ENCODE data around the gene CYBA. TPM values are rescaled to one million over a fixed set of nuclear protein-coding genes. Genes with fewer than 3 reads are reported as not detected.

Gene CYBA
- total and polyA plus RNA-seq, 9 of the 15 experiments (the other 6 are each of a cell fraction or from before 2014, with no cell fraction given), result 0.34 to 683 (median 93.0) TPM

DNA sequence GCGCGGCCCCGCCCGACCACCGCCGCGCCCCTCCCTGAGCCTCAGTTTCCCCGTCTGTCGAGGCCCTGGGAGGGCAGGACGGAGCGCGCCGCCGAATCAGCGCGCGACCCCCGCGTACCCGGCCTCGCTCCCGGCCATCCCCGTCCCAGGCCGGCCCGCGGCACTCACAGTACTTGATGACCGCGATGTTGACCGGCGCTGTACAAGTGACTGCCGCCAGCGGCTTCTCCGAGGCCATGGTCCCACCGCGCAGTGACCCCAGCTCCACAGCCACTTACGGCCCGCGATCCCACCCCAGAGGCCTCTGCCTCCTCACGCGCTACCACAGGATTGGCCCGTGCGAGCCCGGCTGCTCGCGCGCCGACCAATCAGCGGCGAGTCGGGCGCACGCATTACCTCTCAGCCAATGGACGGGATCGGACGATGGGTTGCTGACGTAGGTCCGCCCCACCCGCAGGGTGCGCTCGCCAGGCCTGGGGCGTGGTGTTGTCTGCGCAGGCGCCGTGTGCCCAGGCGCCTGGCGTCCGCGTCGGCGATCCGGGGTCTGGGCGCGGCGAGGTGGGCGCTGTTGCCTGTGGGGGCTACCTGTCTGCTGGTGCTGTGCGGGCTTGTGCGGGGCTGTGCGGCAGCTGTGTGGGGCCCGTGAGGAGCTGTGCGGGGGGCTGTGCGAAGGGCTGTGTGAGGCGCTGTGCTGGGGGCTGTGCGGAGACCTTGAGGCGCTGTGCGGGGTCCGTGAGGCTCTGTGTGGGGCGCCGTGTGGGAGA lies 12.2 kb upstream of the CYBA start, which contains the start of gene MVD (continued):
- TF ChIP-seq ZBTB1 (CRISPR knock-in tag; IDR thresholded peaks at IDR 0.05; ENCODE audit: borderline replicate concordance, low read depth) (peak; percentile 82), MAFF (IDR thresholded peaks at IDR 0.05; ENCODE audit: low read length) (no peak), NFE2 (IDR thresholded peaks at IDR 0.05; ENCODE audit: low read depth) (no peak), U2AF1 (optimal IDR thresholded peaks at IDR 0.05; ENCODE audit: low read depth, low read length) (peak; percentile 69), MCM2 (IDR thresholded peaks at IDR 0.05; ENCODE audit: low read depth) (no peak), ZC3H11A (IDR thresholded peaks at IDR 0.05; ENCODE audit: low read depth, low read length) (no peak), ZNF57 (CRISPR knock-in tag; IDR thresholded peaks at IDR 0.05) (no peak), MBD2 (IDR thresholded peaks at IDR 0.05; ENCODE audit: borderline replicate concordance, low read depth) (peak; percentile 100), ILF3 (IDR thresholded peaks at IDR 0.05; ENCODE audit: borderline replicate concordance) (no peak), MCM3 (IDR thresholded peaks at IDR 0.05) (no peak)
- TF ChIP-seq, protein P1, sequence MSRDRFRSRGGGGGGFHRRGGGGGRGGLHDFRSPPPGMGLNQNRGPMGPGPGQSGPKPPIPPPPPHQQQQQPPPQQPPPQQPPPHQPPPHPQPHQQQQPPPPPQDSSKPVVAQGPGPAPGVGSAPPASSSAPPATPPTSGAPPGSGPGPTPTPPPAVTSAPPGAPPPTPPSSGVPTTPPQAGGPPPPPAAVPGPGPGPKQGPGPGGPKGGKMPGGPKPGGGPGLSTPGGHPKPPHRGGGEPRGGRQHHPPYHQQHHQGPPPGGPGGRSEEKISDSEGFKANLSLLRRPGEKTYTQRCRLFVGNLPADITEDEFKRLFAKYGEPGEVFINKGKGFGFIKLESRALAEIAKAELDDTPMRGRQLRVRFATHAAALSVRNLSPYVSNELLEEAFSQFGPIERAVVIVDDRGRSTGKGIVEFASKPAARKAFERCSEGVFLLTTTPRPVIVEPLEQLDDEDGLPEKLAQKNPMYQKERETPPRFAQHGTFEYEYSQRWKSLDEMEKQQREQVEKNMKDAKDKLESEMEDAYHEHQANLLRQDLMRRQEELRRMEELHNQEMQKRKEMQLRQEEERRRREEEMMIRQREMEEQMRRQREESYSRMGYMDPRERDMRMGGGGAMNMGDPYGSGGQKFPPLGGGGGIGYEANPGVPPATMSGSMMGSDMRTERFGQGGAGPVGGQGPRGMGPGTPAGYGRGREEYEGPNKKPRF (IDR thresholded peaks at IDR 0.05; ENCODE audit: low read depth, low read length), result no peak
- TF ChIP-seq, protein P2, sequence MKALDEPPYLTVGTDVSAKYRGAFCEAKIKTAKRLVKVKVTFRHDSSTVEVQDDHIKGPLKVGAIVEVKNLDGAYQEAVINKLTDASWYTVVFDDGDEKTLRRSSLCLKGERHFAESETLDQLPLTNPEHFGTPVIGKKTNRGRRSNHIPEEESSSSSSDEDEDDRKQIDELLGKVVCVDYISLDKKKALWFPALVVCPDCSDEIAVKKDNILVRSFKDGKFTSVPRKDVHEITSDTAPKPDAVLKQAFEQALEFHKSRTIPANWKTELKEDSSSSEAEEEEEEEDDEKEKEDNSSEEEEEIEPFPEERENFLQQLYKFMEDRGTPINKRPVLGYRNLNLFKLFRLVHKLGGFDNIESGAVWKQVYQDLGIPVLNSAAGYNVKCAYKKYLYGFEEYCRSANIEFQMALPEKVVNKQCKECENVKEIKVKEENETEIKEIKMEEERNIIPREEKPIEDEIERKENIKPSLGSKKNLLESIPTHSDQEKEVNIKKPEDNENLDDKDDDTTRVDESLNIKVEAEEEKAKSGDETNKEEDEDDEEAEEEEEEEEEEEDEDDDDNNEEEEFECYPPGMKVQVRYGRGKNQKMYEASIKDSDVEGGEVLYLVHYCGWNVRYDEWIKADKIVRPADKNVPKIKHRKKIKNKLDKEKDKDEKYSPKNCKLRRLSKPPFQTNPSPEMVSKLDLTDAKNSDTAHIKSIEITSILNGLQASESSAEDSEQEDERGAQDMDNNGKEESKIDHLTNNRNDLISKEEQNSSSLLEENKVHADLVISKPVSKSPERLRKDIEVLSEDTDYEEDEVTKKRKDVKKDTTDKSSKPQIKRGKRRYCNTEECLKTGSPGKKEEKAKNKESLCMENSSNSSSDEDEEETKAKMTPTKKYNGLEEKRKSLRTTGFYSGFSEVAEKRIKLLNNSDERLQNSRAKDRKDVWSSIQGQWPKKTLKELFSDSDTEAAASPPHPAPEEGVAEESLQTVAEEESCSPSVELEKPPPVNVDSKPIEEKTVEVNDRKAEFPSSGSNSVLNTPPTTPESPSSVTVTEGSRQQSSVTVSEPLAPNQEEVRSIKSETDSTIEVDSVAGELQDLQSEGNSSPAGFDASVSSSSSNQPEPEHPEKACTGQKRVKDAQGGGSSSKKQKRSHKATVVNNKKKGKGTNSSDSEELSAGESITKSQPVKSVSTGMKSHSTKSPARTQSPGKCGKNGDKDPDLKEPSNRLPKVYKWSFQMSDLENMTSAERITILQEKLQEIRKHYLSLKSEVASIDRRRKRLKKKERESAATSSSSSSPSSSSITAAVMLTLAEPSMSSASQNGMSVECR (CRISPR knock-in tag; IDR thresholded peaks at IDR 0.05), result peak; percentile 67
- TF ChIP-seq, protein P3, sequence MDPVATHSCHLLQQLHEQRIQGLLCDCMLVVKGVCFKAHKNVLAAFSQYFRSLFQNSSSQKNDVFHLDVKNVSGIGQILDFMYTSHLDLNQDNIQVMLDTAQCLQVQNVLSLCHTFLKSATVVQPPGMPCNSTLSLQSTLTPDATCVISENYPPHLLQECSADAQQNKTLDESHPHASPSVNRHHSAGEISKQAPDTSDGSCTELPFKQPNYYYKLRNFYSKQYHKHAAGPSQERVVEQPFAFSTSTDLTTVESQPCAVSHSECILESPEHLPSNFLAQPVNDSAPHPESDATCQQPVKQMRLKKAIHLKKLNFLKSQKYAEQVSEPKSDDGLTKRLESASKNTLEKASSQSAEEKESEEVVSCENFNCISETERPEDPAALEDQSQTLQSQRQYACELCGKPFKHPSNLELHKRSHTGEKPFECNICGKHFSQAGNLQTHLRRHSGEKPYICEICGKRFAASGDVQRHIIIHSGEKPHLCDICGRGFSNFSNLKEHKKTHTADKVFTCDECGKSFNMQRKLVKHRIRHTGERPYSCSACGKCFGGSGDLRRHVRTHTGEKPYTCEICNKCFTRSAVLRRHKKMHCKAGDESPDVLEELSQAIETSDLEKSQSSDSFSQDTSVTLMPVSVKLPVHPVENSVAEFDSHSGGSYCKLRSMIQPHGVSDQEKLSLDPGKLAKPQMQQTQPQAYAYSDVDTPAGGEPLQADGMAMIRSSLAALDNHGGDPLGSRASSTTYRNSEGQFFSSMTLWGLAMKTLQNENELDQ (CRISPR knock-in tag; IDR thresholded peaks at IDR 0.05; ENCODE audit: borderline replicate concordance), result no peak
- TF ChIP-seq, protein P4, sequence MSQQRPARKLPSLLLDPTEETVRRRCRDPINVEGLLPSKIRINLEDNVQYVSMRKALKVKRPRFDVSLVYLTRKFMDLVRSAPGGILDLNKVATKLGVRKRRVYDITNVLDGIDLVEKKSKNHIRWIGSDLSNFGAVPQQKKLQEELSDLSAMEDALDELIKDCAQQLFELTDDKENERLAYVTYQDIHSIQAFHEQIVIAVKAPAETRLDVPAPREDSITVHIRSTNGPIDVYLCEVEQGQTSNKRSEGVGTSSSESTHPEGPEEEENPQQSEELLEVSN (IDR thresholded peaks at IDR 0.05; ENCODE audit: borderline replicate concordance in 1 of 2, extremely low read depth in 1 of 2, insufficient read depth in 1 of 2, insufficient read length in 1 of 2, low read depth in 1 of 2, low read length in 1 of 2, poor library complexity in 1 of 2, severe bottlenecking in 1 of 2), result peak; percentile 57 to 81
- TF ChIP-seq, protein P5, sequence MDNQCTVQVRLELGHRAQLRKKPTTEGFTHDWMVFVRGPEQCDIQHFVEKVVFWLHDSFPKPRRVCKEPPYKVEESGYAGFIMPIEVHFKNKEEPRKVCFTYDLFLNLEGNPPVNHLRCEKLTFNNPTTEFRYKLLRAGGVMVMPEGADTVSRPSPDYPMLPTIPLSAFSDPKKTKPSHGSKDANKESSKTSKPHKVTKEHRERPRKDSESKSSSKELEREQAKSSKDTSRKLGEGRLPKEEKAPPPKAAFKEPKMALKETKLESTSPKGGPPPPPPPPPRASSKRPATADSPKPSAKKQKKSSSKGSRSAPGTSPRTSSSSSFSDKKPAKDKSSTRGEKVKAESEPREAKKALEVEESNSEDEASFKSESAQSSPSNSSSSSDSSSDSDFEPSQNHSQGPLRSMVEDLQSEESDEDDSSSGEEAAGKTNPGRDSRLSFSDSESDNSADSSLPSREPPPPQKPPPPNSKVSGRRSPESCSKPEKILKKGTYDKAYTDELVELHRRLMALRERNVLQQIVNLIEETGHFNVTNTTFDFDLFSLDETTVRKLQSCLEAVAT (IDR thresholded peaks at IDR 0.05), result no peak; a peak in 1 of 4 replicates
